Fibroblast of mammary gland (primary cell): ENCODE data around the gene OSMR.
A peak's percentile ranks its signal among the peaks of the same experiment; 100 is the strongest.

Source experiments
- DNase-seq: peaks from one replicate; pipeline ENCODE4 v3.0.0-alpha.2; 2010; ENCODE audit warnings: low read depth
- H3K4me3 ChIP-seq: 2 replicates; pipeline ENCODE4 v1.5.1; 2011; ENCODE audit warnings: low read depth, mild to moderate bottlenecking, low read length, moderate library complexity; ENCODE audit not compliant: control insufficient read depth
- TF ChIP-seq, protein P1 (sequence below): conservative IDR thresholded peaks from 2 replicates; pipeline ENCODE4 v1.5.1; 2011; ENCODE audit warnings: low read depth, low read length, inconsistent platforms; ENCODE audit not compliant: control insufficient read depth, insufficient read depth

Gene OSMR

GRCh38 chr5:38831117-38831516, 14.7 kb upstream of the OSMR start:
- DNase-seq = no peak
- TF ChIP-seq, protein P1, sequence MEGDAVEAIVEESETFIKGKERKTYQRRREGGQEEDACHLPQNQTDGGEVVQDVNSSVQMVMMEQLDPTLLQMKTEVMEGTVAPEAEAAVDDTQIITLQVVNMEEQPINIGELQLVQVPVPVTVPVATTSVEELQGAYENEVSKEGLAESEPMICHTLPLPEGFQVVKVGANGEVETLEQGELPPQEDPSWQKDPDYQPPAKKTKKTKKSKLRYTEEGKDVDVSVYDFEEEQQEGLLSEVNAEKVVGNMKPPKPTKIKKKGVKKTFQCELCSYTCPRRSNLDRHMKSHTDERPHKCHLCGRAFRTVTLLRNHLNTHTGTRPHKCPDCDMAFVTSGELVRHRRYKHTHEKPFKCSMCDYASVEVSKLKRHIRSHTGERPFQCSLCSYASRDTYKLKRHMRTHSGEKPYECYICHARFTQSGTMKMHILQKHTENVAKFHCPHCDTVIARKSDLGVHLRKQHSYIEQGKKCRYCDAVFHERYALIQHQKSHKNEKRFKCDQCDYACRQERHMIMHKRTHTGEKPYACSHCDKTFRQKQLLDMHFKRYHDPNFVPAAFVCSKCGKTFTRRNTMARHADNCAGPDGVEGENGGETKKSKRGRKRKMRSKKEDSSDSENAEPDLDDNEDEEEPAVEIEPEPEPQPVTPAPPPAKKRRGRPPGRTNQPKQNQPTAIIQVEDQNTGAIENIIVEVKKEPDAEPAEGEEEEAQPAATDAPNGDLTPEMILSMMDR = no peak
- no peak overlapping the region for H3K4me3 ChIP-seq

DNA sequence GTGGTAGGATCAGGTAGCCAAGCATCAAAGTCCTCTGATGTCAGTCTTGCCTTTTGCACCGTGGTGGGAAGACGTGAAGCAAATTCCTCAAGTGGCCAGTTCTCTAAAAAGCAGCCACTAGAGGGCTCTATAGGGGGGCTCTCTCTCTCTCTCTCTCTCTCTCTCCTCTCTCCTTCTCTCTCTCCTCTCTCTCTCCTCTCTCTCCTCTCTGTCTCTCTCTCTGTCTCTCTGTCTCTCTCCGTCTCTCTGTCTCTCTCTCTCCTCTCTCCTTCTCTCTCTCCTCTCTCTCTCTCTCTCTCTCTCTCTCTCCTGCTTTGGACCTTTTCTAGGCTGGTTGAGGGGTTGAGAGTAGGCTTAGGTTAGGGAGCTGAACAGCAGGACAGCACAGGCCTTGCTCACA, 13.9 kb upstream of the OSMR start:
- TF ChIP-seq, protein P1 = peak; percentile 64
- DNase-seq = peak; percentile 69
- no peak overlapping the region for H3K4me3 ChIP-seq

- H3K4me3 ChIP-seq = no peak overlapping the region
- no peak for DNase-seq
- TF ChIP-seq, protein P1 = no peak
These were observed 13.0 kb upstream of the OSMR start for GRCh38 chr5:38832810-38833209.

DNA sequence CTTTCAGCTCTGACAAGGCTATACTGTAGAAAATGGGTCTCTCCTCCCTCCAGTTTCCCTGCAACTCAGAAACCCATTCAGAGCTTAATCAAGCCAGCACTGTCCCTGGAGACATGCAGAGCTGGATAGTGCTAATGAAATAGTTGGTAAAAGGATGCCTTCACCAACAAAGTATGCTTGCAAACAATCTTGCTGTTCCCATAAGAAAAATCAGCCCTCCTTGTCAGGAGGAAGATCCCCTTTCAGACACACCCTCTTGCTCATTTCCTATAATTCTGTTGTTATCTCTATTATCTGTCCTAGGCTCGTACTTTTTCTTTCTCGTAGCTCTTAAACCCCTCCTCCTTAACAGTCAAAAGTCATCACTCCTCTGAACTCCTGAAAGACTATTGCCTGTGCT, 9.9 kb upstream of the OSMR start:
- H3K4me3 ChIP-seq = no peak overlapping the region
- TF ChIP-seq, protein P1 = no peak
- DNase-seq = peak; percentile 78

DNA sequence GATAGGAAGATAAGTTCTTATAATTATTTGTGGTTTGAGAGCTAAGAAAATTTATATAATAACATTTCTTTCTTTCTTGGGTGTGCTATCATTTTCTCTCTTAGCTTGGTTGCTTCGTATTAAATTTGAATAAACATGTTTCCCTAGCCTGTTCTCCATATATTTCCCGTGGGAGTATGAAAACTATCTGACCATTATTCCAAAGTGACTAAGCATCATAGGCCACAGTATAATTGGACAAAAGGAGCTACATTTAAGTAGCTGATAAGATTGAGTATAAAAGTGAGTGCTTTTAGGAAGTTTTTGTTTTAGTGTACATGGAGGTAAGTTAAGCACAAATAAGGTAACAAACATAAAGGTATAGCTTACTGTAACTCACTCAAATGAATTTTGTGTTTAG, 8.4 kb upstream of the OSMR start:
- peak; percentile 66 for DNase-seq
- TF ChIP-seq, protein P1 = no peak
- no peak overlapping the region for H3K4me3 ChIP-seq

GRCh38 chr5:38837932-38838331, 7.9 kb upstream of the OSMR start:
- no peak overlapping the region for H3K4me3 ChIP-seq
- DNase-seq = no peak
- TF ChIP-seq, protein P1 = no peak

DNA sequence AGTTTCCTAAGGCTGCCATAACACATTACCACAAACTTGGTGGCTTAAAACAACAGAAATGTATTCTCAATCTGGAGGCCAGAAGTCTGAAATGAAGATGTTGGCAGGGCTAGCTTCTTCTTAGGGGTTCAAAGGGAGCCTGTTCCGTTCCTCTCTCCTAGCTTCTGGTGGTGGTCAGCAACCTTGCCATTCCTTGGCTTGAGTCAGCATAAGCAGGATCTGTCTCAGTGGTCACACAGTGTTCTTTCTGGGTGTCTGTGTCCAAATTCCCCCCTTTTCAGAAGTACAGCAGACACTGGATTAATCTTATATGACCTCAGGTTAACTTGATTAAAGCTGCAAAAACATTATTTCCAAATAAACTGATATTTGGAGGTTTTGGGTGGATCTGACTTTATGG, 2.1 kb upstream of the OSMR start:
- DNase-seq = peak; percentile 56
- TF ChIP-seq, protein P1 = no peak
- peak overlapping the region; percentile 94 for H3K4me3 ChIP-seq
